ENCODE measurements around the gene TARS3.
"Not testable (repeated sequence)": the region's sequence is repeated elsewhere in the genome, so short reads cannot be mapped to it uniquely, and the experiment has no call there.

DNA sequence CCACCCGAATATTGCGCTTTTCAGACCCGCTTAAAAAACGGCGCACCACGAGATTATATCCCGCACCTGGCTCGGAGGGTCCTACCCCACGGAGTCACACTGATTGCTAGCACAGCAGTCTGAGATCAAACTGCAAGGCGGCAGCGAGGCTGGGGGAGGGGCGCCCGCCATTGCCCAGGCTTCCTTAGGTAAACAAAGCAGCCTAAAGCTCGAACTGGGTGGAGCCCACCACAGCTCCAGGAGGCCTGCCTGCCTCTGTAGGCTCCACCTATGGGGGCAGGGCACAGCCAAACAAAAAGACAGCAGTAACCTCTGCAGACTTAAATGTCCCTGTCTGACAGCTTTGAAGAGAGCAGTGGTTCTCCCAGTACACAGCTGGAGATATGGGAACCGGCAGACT lies 97.5 kb downstream of the TARS3 start:
- not testable (repeated sequence) for TF ChIP-seq CTCF (IDR thresholded peaks at IDR 0.05); ZFX (IDR thresholded peaks at IDR 0.05; ENCODE audit: borderline replicate concordance)

Data from 22Rv1 (cell line).